RPMI7951 (cell line): ENCODE results near the gene ZFR. TPM values are rescaled to one million over a fixed set of nuclear protein-coding genes. Genes with fewer than 3 reads are reported as not detected.

Experiments used
- DNase-seq: peaks from one replicate; pipeline ENCODE4 v3.0.0-alpha.2; 2012; ENCODE audit warnings: low read depth
- total RNA-seq: library from RNA; depleted of rRNA; stranded (reverse); fragments of >200 nt; shearing (Covaris generic); gene quantifications from 2 replicates; pipeline ENCODE4 v1.2.3, GENCODE V29; 2014; rRNA removed

Gene ZFR
- 52.2 and 77.4 TPM in 2 replicates for total RNA-seq

- DNase-seq = peak; percentile 83
These were observed at the start of gene ZFR for GRCh38 chr5:32444431-32445286. ZFR (minus strand) TSS chr5:32444740; CDS start chr5:32444658, 82 bp downstream.

GRCh38 chr5:32490972-32491557 lies 46.5 kb upstream of the ZFR start:
- no peak for DNase-seq

GRCh38 chr5:32489791-32490562 lies 45.4 kb upstream of the ZFR start:
- peak; percentile 85 for DNase-seq

GRCh38 chr5:32487424-32487823 lies 42.9 kb upstream of the ZFR start:
- DNase-seq = no peak

GRCh38 chr5:32487008-32487407 lies 42.5 kb upstream of the ZFR start:
- DNase-seq = no peak

- no peak for DNase-seq
These were observed 37.7 kb upstream of the ZFR start for GRCh38 chr5:32482193-32482592.

- no peak for DNase-seq
These were observed 34.6 kb upstream of the ZFR start for GRCh38 chr5:32479096-32479495.

GRCh38 chr5:32476891-32477290 lies 32.4 kb upstream of the ZFR start:
- no peak for DNase-seq

GRCh38 chr5:32475334-32476097 lies 31.0 kb upstream of the ZFR start:
- no peak for DNase-seq

GRCh38 chr5:32474209-32474854 lies 29.8 kb upstream of the ZFR start:
- DNase-seq = no peak

GRCh38 chr5:32473072-32473471 lies 28.5 kb upstream of the ZFR start:
- DNase-seq = no peak

- no peak for DNase-seq
These were observed 27.2 kb upstream of the ZFR start for GRCh38 chr5:32471784-32472183.

- DNase-seq = no peak
These were observed 20.5 kb upstream of the ZFR start for GRCh38 chr5:32465076-32465475.

GRCh38 chr5:32462618-32463017 lies 18.1 kb upstream of the ZFR start:
- peak; percentile 45 for DNase-seq

- DNase-seq = no peak
These were observed 17.0 kb upstream of the ZFR start for GRCh38 chr5:32461441-32462120.

- DNase-seq = no peak
These were observed 16.2 kb upstream of the ZFR start for GRCh38 chr5:32460702-32461101.

GRCh38 chr5:32458880-32459495 lies 14.4 kb upstream of the ZFR start:
- peak; percentile 15 for DNase-seq

GRCh38 chr5:32455311-32455710 lies 10.8 kb upstream of the ZFR start:
- no peak for DNase-seq

GRCh38 chr5:32454821-32455220 lies 10.3 kb upstream of the ZFR start:
- no peak for DNase-seq

GRCh38 chr5:32453916-32454315 lies 9.4 kb upstream of the ZFR start:
- DNase-seq = no peak
